MCF 10A (cell line): ENCODE data around the gene SETBP1. TPM values are rescaled to one million over a fixed set of nuclear protein-coding genes. Genes with fewer than 3 reads are reported as not detected.

Experiments
- BruUV-seq: library from RNA; stranded (reverse); fragments of 400-500 nt; replicated peaks from 2 replicates; lab custom pipeline; 2021; lab: Mats Ljungman, UMichigan
- CTCF ChIA-PET: fragments of 300-600 bp; sonication (Branson Sonifier 250); formaldehyde crosslinking; extraction: SDS; loops from one replicate; lab custom pipeline; 2021; ENCODE audit warnings: antibody characterized with exemption, inconsistent platforms; lab: Yijun Ruan, JAX
- POLR2A ChIA-PET: fragments of 300-600, 350-650 bp; sonication (Branson Sonifier 250); formaldehyde crosslinking; extraction: SDS; loops from one replicate; lab custom pipeline; 2020; ENCODE audit warnings: antibody characterized with exemption, inconsistent platforms; lab: Yijun Ruan, JAX
- DNase-seq: peaks from one replicate; pipeline ENCODE4 v3.0.0-alpha.2; 2018; ENCODE audit not compliant: unreplicated experiment
- H3K27ac Mint-ChIP-seq: one replicate; pipeline ENCODE4 v1.8.0; 2022; ENCODE audit warnings: mild to moderate bottlenecking, low read depth, mixed read lengths; ENCODE audit not compliant: unreplicated experiment
- H3K27me3 Mint-ChIP-seq: one replicate; pipeline ENCODE4 v1.8.0; 2022; ENCODE audit warnings: mixed read lengths; ENCODE audit not compliant: insufficient read depth, unreplicated experiment
- H3K36me3 Mint-ChIP-seq: one replicate; pipeline ENCODE4 v1.8.0; 2022; ENCODE audit warnings: mild to moderate bottlenecking, moderate library complexity, mixed read lengths; ENCODE audit not compliant: insufficient read depth, unreplicated experiment
- H3K4me1 Mint-ChIP-seq: one replicate; pipeline ENCODE4 v1.8.0; 2022; ENCODE audit warnings: mixed read lengths; ENCODE audit not compliant: insufficient read depth, unreplicated experiment
- H3K4me3 Mint-ChIP-seq: one replicate; pipeline ENCODE4 v1.8.0; 2022; ENCODE audit warnings: mild to moderate bottlenecking, moderate library complexity, mixed read lengths; ENCODE audit not compliant: unreplicated experiment
- H3K9me3 Mint-ChIP-seq: one replicate; pipeline ENCODE4 v1.8.0; 2022; ENCODE audit warnings: mixed read lengths; ENCODE audit not compliant: unreplicated experiment
- intact Hi-C: fragments of 100-400 bp; cut with micrococcal nuclease; formaldehyde crosslinking; loops from 2 replicates; pipeline ENCODE4 v1.14.1; 2022
- total RNA-seq: library from RNA; stranded (reverse); gene quantifications from 2 replicates; pipeline ENCODE4 v1.2.3, GENCODE V29; 2022
- TF ChIP-seq, protein P1 (sequence below): fragments of 200-600 bp; IDR thresholded peaks from one replicate; pipeline ENCODE4 v1.8.0; 2022; ENCODE audit warnings: antibody characterized with exemption, mild to moderate bottlenecking; ENCODE audit not compliant: unreplicated experiment

SETBP1 gene
- total RNA-seq, 1 experiment from 2014 or later = 4.8 TPM

DNA sequence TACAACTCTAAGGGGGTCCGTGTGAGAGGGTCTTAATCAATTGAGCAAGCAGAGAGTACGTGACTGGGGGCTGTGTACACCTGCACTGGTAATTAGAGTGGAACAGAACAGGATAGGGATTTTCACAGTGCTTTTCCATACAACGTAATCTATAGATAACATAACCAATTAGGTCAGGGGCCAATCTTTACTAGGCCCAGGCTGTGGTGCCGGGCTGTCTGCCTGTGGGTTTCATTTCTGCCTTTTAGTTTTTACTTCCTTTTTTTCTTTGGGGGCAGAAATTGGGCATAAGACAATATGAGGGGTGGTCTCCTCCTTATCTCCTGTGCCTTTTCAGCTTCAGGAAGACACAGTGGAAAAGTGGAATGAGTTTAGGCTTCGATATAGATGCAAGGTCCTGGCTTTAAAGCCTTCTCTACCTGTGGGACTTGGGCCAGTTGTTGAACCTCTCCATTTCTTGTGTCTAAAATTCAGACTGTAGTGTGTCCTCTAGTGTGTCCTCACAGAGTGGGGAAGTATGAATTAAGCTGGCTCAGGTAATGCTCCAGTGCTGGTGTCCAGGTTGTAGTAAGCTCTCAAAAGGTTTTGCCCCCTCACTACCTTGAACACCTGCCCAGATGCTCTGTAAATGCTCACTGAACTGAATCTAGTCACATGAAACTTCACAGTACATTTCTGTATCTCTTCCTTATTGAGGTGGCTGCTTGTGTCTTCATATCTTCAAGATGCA, 422.8 kb downstream of the SETBP1 start:
- Mint-ChIP-seq H3K4me1 (no peaks in the 10 kb centered on the region), H3K27me3 (no peaks in the 10 kb centered on the region), H3K27ac (no peak overlapping the region), H3K4me3 (no peak overlapping the region), H3K9me3 (no peaks in the 10 kb centered on the region), H3K36me3 (no peaks in the 10 kb centered on the region)
- TF ChIP-seq, protein P1, sequence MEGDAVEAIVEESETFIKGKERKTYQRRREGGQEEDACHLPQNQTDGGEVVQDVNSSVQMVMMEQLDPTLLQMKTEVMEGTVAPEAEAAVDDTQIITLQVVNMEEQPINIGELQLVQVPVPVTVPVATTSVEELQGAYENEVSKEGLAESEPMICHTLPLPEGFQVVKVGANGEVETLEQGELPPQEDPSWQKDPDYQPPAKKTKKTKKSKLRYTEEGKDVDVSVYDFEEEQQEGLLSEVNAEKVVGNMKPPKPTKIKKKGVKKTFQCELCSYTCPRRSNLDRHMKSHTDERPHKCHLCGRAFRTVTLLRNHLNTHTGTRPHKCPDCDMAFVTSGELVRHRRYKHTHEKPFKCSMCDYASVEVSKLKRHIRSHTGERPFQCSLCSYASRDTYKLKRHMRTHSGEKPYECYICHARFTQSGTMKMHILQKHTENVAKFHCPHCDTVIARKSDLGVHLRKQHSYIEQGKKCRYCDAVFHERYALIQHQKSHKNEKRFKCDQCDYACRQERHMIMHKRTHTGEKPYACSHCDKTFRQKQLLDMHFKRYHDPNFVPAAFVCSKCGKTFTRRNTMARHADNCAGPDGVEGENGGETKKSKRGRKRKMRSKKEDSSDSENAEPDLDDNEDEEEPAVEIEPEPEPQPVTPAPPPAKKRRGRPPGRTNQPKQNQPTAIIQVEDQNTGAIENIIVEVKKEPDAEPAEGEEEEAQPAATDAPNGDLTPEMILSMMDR = no peak
- no peak for DNase-seq
- POLR2A ChIA-PET = no interaction called here
- intact Hi-C loops = no loop called here
- CTCF ChIA-PET = interaction anchor here (0.7 kb wide), 1 partner anchor 280 kb away, joined by 3 read pairs; no protein-coding TSS in a partner anchor
- BruUV-seq = no TSS peak

DNA sequence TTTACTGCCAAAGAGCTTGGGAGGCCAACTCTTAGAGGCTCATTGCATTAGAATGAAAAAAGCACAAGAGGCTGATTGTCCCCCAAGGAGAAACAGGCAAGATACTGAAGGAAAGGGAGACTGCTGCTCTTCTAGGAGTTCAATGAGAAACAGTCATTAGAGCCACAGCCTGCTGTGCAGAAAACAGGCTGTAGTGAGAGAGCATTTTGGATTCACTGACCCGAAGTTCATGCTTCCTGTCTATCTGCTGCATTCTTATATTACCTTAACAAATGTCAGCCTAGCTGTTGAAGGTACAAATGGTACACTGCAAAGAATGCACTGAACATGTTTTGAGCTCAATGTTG, 423.3 kb downstream of the SETBP1 start:
- Mint-ChIP-seq H3K36me3 (no peaks in the 10 kb centered on the region), H3K4me1 (no peaks in the 10 kb centered on the region), H3K27ac (no peak overlapping the region), H3K4me3 (no peak overlapping the region), H3K27me3 (no peaks in the 10 kb centered on the region), H3K9me3 (no peaks in the 10 kb centered on the region)
- CTCF ChIA-PET = no interaction called here
- TF ChIP-seq, protein P1 = no peak
- intact Hi-C loops = no loop called here
- BruUV-seq = no TSS peak
- no peak for DNase-seq
- POLR2A ChIA-PET = no interaction called here

DNA sequence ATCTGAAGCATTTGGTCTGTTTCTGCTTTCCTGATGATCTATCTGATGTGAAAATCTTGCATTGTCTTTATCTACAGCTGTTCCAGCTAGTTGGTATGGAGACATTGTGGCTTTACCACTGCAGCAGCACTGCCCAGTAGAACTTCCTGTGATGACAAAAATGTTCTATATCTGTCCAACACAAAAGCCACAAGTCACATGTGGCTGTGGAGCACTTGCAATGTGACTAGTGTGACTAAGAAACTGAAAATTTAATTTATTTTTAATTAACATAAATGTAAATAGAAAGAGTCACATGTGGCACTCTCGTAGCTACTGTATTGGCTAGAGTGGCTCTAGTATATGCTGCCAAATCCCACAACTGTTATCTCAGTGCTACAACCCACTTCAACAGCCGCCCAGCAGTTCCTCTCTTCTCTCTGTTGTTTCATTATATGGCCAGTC, 425.7 kb downstream of the SETBP1 start:
- DNase-seq = no peak
- H3K27me3 Mint-ChIP-seq = no peaks in the 10 kb centered on the region
- no peaks in the 10 kb centered on the region for H3K36me3 Mint-ChIP-seq
- no TSS peak for BruUV-seq
- H3K27ac Mint-ChIP-seq = no peak overlapping the region
- no peaks in the 10 kb centered on the region for H3K4me1 Mint-ChIP-seq
- H3K4me3 Mint-ChIP-seq = no peak overlapping the region
- POLR2A ChIA-PET = interaction anchor here (1.5 kb wide), 1 partner anchor 9 kb away, joined by 4 read pairs; no protein-coding TSS in a partner anchor
- intact Hi-C loops = no loop called here
- TF ChIP-seq, protein P1 = no peak
- CTCF ChIA-PET = interaction anchor here (0.6 kb wide), 1 partner anchor 32 kb away, joined by 3 read pairs; no protein-coding TSS in a partner anchor
- H3K9me3 Mint-ChIP-seq = no peaks in the 10 kb centered on the region

DNA sequence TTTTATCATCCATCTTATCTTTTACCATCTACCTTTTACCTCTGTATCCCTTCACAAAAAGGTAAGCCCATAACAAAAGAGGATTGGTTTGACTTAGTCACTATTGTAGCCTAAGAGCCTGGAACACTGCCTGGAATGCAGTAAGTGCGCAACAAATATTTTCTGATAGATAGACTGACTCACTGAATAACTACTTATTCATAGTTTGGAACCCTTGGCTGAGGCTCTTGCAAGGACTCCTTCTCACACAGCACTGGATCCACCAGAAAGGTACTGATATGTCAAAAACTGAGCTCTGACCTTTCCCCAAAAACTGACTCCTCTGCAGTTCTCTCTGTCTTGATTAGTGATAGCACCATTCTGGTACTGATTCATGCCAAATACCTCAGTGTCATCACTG, 426.7 kb downstream of the SETBP1 start:
- H3K9me3 Mint-ChIP-seq = no peaks in the 10 kb centered on the region
- TF ChIP-seq, protein P1 = no peak
- H3K36me3 Mint-ChIP-seq = no peaks in the 10 kb centered on the region
- H3K27ac Mint-ChIP-seq = no peak overlapping the region
- H3K4me3 Mint-ChIP-seq = no peak overlapping the region
- intact Hi-C loops = no loop called here
- DNase-seq = peak; percentile 33
- ChIA-PET POLR2A (interaction anchor here (1.5 kb wide), 1 partner anchor 8 kb away, joined by 4 read pairs; no protein-coding TSS in a partner anchor), CTCF (no interaction called here)
- no TSS peak for BruUV-seq
- no peaks in the 10 kb centered on the region for H3K4me1 Mint-ChIP-seq
- peaks cover 6% of the 10 kb centered on the region for H3K27me3 Mint-ChIP-seq
